HG03103 (cell line): Measurements from ENCODE around the gene ERICH4.
"Not testable (repeated sequence)": the region's sequence is repeated elsewhere in the genome, so short reads cannot be mapped to it uniquely, and the experiment has no call there.

Experiments
- ATAC-seq: cut with Tn5 transposase; IDR thresholded peaks from one replicate; pipeline ENCODE4 v1.9.1; 2021; ENCODE audit warnings: low read depth; ENCODE audit not compliant: unreplicated experiment

ERICH4 gene

GRCh38 chr19:41463257-41464256, 20.6 kb downstream of the ERICH4 start:
- not testable (repeated sequence) for ATAC-seq

DNA sequence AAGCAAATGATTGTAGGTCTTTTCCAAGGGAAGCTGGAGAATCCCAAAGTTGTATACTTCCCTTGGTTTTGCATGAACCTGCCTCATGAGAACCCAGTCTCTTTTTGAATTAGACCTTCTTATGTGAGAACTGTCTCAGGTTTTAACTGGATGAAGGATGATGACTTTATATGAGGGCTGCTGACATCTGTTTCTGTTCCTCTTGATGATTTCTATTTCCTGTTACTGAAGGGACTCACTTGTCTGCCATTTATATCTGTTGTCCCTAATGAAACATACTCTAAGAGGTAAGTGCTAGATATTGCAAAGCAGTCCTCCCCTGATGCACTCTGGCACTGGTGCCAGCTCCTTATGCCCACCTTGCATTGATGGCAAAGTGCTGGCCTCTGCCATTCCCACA, 33.6 kb downstream of the ERICH4 start:
- no peak for ATAC-seq

GRCh38 chr19:41478171-41478570, 35.2 kb downstream of the ERICH4 start:
- no peak for ATAC-seq

GRCh38 chr19:41478875-41479756, 36.2 kb downstream of the ERICH4 start:
- no peak for ATAC-seq

DNA sequence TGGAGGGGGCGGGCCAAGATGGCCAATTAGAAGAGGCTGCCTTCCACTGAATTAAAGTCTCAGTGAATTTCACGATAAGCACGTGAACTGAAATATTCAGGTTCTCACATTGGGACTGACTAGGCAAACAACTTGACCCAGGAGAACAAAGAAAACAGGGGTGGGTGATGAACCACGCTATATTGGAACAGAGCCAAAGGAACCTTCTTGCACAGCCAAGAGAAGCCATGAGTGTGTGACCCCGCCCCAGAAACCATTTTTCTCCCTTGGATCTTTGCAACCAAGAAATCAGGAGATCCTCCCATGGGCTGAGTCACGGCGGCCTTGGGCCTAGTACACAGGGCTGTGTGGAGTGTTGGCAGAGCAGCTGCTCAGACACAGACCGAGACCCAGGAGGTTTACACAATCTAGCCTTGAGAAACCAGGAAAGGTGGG, 36.8 kb downstream of the ERICH4 start:
- no peak for ATAC-seq

DNA sequence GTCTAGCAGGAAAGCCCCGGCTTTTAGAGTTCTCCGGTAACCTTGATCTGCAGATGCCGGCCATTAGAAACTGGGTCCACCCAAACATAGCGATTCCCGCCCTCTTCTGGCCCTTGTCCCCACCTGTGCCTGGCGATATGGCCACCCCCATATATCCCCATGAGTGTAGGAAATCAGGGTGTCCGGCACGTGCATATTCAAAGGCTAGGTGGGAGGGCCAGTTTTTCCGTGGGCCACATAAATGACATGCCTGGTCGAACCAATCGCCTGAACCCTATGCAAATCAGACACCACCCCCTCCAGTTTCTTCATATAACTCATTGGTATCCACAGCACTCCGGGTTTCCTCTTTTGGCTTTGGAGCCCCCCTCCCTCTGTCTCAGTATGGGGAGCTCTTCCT, 37.4 kb downstream of the ERICH4 start:
- no peak for ATAC-seq

DNA sequence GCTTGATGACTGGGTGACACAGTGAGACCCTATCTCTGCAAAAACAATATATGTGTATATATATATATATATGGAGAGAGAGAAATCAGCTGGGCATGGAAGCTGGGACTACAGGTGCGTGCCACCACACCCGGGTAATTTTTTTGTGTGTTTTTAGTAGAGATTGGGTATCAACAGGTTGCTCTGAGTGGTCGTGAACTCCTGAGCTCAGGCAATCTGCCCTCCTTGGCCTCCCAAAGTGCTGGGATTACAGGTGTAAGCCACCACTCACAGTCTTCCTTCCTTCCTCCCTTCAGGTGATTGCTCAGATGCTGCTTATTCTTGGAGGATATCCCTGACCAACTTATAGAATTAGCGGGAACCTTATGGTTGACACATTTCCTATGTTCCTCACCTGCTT, 41.9 kb downstream of the ERICH4 start:
- no peak for ATAC-seq

- ATAC-seq, result not testable (repeated sequence)
Observed at GRCh38 chr19:41486953-41487352, 44.0 kb downstream of the ERICH4 start.

DNA sequence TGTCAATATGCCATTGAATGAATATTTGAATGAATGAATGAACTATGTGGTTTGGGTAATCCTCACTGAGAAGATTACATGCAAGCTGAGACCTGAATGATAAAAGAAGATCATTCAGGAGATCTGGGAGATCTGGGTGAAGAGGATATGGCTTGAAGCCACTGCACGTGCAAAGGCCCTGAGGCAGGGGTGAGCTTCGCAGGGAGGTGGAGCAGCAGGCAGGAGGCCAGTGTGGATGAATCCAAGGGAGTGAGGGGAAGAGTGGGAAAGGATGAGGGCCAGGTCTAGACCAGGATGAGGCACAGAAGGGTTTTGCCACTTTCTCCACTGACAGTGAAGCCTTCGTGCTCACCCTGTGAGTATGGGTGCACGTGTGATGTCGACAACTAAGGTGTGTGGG, 49.9 kb downstream of the ERICH4 start:
- ATAC-seq, result no peak
